Eye (tissue), 1 donor: ENCODE results near the gene CKAP5.

Experiments used
- DNase-seq: peaks from one replicate; pipeline ENCODE4 v3.0.0-alpha.2; 2015

CKAP5 gene

GRCh38 chr11:46761807-46762206 is 84.3 kb downstream of the CKAP5 start:
- DNase-seq, result no peak

GRCh38 chr11:46760429-46761128 is 85.5 kb downstream of the CKAP5 start:
- DNase-seq, result no peak

GRCh38 chr11:46759196-46759595 is 86.9 kb downstream of the CKAP5 start:
- DNase-seq, result no peak

- DNase-seq, result no peak
Measured at GRCh38 chr11:46755962-46756361, 90.1 kb downstream of the CKAP5 start.

- no peak for DNase-seq
Measured at GRCh38 chr11:46747150-46747549, 98.9 kb downstream of the CKAP5 start.

- no peak for DNase-seq
Measured at GRCh38 chr11:46745995-46746394, 100.1 kb downstream of the CKAP5 start.

GRCh38 chr11:46745328-46745727 is 100.8 kb downstream of the CKAP5 start:
- no peak for DNase-seq

- no peak for DNase-seq
Measured at GRCh38 chr11:46743693-46744339, 102.3 kb downstream of the CKAP5 start.

- no peak for DNase-seq
Measured at GRCh38 chr11:46743043-46743442, 103.0 kb downstream of the CKAP5 start.

- DNase-seq, result no peak
Measured at GRCh38 chr11:46741600-46742484, 104.2 kb downstream of the CKAP5 start.

GRCh38 chr11:46738887-46739286 is 107.2 kb downstream of the CKAP5 start:
- DNase-seq, result no peak

GRCh38 chr11:46737699-46738098 is 108.4 kb downstream of the CKAP5 start:
- DNase-seq, result no peak

- no peak for DNase-seq
Measured at GRCh38 chr11:46736615-46737014, 109.5 kb downstream of the CKAP5 start.

- no peak for DNase-seq
Measured at GRCh38 chr11:46736146-46736545, 109.9 kb downstream of the CKAP5 start.

- DNase-seq, result no peak
Measured at GRCh38 chr11:46733234-46733633, 112.8 kb downstream of the CKAP5 start.

- DNase-seq, result no peak
Measured at GRCh38 chr11:46731545-46731944, 114.5 kb downstream of the CKAP5 start.

- DNase-seq, result no peak
Measured at GRCh38 chr11:46729110-46730027, 116.7 kb downstream of the CKAP5 start.

GRCh38 chr11:46728659-46729040 is 117.4 kb downstream of the CKAP5 start:
- no peak for DNase-seq

GRCh38 chr11:46727952-46728658 is 118.0 kb downstream of the CKAP5 start:
- no peak for DNase-seq

- DNase-seq, result no peak
Measured at GRCh38 chr11:46726206-46726862, 119.7 kb downstream of the CKAP5 start.
